PFSK-1 (cell line): ENCODE results near the gene MMP8.

ENCODE experiments used
- POLR2AphosphoS5 ChIP-seq: IDR thresholded peaks from 2 replicates; pipeline ENCODE4 v1.6.1; 2012; ENCODE audit warnings: low read depth, mild to moderate bottlenecking, control low read depth, low read length, moderate library complexity
- SIN3A ChIP-seq: IDR thresholded peaks from 2 replicates; pipeline ENCODE4 v1.6.1; 2012; ENCODE audit warnings: mild to moderate bottlenecking, low read length, moderate library complexity, borderline replicate concordance; ENCODE audit not compliant: insufficient read depth
- TAF1 ChIP-seq: IDR thresholded peaks from 2 replicates; pipeline ENCODE4 v1.6.1; 2012; ENCODE audit warnings: low read length, control low read depth, borderline replicate concordance; ENCODE audit not compliant: insufficient read depth
- TF ChIP-seq, protein P1 (sequence below), 2 experiments: IDR thresholded peaks; 2 replicates each; pipeline versions ENCODE4 v1.6.1 to v1.8.0; 2011 to 2012; ENCODE audit warnings: low read depth in 2 of 2, low read length in 2 of 2, control low read depth in 1 of 2, inconsistent platforms in 1 of 2, mild to moderate bottlenecking in 1 of 2, moderate library complexity in 1 of 2; ENCODE audit not compliant: insufficient read depth in 1 of 2

DNA sequence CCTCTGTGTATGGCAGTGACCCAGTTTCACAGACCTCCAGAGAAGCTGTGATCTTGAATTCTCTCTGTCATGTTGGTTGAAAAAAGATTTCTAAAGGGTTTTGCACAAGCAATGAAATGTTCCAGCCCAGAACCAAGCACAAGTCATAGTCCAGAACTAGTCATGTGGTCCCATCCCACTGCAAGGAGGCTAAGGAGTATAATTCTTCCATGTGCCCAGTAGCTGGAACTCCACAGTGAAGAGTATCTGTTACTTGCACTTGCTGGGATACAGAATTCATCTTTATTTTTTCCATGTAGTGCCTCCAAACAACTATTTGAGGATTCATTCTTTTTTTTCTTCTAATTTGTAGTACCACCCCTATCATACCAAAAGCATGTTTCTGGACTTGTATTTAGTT, 9.9 kb upstream of the MMP8 start:
- TF ChIP-seq SIN3A (no peak), POLR2AphosphoS5 (no peak), TAF1 (no peak)
- TF ChIP-seq, protein P1, sequence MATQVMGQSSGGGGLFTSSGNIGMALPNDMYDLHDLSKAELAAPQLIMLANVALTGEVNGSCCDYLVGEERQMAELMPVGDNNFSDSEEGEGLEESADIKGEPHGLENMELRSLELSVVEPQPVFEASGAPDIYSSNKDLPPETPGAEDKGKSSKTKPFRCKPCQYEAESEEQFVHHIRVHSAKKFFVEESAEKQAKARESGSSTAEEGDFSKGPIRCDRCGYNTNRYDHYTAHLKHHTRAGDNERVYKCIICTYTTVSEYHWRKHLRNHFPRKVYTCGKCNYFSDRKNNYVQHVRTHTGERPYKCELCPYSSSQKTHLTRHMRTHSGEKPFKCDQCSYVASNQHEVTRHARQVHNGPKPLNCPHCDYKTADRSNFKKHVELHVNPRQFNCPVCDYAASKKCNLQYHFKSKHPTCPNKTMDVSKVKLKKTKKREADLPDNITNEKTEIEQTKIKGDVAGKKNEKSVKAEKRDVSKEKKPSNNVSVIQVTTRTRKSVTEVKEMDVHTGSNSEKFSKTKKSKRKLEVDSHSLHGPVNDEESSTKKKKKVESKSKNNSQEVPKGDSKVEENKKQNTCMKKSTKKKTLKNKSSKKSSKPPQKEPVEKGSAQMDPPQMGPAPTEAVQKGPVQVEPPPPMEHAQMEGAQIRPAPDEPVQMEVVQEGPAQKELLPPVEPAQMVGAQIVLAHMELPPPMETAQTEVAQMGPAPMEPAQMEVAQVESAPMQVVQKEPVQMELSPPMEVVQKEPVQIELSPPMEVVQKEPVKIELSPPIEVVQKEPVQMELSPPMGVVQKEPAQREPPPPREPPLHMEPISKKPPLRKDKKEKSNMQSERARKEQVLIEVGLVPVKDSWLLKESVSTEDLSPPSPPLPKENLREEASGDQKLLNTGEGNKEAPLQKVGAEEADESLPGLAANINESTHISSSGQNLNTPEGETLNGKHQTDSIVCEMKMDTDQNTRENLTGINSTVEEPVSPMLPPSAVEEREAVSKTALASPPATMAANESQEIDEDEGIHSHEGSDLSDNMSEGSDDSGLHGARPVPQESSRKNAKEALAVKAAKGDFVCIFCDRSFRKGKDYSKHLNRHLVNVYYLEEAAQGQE (IDR thresholded peaks at IDR 0.05; ENCODE audit: insufficient read depth in 1 of 2, low read depth in 2 of 2, low read length in 2 of 2), result no peak
